ENCODE measurements around the gene LRP1B. TPM values are rescaled to one million over a fixed set of nuclear protein-coding genes. Genes with fewer than 3 reads are reported as not detected.
"Not testable (repeated sequence)": the region's sequence is repeated elsewhere in the genome, so short reads cannot be mapped to it uniquely, and the experiment has no call there.

Gene LRP1B
- total RNA-seq, 1 donor from 2014 or later = 8.8 TPM

DNA sequence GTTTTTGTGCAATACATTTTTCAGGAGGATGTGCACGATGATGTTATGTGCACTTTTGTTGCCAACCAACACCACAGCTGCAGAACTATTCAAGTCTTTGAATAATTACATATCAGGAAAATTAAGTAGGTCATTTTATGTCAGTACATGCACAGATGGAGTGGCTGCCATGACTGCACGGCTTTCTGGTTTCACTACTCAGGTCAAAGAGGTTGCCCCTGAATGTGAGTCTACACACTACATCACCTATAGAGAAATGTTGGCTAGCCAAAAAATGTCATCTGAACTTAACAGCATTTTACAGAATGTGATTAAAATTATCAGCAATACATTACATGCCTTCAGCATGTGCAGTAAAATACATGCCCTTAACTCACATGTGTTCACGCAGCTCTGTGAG is 1713.3 kb downstream of the LRP1B start:
- intact Hi-C loops (cut with DNase I) = no loop called here
- Histone ChIP-seq H3K9me3 (no peaks in the 10 kb centered on the region), H3K4me1 (no peaks in the 10 kb centered on the region), H3K27ac (no peak overlapping the region), H3K27me3 (no peaks in the 10 kb centered on the region), H3K4me3 (no peak overlapping the region), H3K36me3 (no peaks in the 10 kb centered on the region)
- DNase-seq (ENCODE audit: extremely low spot score in 2 of 2) = no peak
- TF ChIP-seq, protein P1, sequence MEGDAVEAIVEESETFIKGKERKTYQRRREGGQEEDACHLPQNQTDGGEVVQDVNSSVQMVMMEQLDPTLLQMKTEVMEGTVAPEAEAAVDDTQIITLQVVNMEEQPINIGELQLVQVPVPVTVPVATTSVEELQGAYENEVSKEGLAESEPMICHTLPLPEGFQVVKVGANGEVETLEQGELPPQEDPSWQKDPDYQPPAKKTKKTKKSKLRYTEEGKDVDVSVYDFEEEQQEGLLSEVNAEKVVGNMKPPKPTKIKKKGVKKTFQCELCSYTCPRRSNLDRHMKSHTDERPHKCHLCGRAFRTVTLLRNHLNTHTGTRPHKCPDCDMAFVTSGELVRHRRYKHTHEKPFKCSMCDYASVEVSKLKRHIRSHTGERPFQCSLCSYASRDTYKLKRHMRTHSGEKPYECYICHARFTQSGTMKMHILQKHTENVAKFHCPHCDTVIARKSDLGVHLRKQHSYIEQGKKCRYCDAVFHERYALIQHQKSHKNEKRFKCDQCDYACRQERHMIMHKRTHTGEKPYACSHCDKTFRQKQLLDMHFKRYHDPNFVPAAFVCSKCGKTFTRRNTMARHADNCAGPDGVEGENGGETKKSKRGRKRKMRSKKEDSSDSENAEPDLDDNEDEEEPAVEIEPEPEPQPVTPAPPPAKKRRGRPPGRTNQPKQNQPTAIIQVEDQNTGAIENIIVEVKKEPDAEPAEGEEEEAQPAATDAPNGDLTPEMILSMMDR (IDR thresholded peaks at IDR 0.05) = no peak
- TF ChIP-seq POLR2A (IDR thresholded peaks at IDR 0.05) (no peak), POLR2AphosphoS5 (IDR thresholded peaks at IDR 0.05; ENCODE audit: insufficient read depth in 1 of 2, low read depth in 1 of 2) (no peak)

DNA sequence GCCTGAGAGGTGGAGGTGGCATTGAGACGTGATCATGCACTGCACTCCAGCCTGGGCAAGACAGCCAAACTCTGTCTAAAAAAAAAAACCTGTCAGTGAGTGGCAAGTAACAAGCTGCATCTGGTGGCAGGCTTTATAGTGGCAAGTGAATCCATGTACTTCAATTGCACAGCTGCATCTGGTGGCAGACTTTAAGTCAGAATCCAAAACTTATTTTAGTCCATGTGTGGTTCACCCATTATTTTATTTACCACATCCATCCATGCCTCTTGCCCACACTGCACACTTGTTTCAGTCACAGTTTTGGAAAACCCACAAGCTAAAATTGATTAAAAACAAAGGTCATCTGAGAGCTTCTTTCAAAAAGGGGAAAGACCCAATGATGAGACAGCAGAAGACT is 1714.2 kb downstream of the LRP1B start:
- no peaks in the 10 kb centered on the region for H3K36me3 ChIP-seq
- no peak for DNase-seq (ENCODE audit: extremely low spot score in 2 of 2)
- no peaks in the 10 kb centered on the region for H3K27me3 ChIP-seq
- H3K4me3 ChIP-seq = no peak overlapping the region
- H3K9me3 ChIP-seq = no peaks in the 10 kb centered on the region
- no peak overlapping the region for H3K27ac ChIP-seq
- TF ChIP-seq POLR2A (IDR thresholded peaks at IDR 0.05) (no peak), POLR2AphosphoS5 (IDR thresholded peaks at IDR 0.05; ENCODE audit: insufficient read depth in 1 of 2, low read depth in 1 of 2) (no peak)
- TF ChIP-seq, protein P1 (IDR thresholded peaks at IDR 0.05) = no peak
- H3K4me1 ChIP-seq = no peaks in the 10 kb centered on the region
- intact Hi-C loops (cut with DNase I) = no loop called here

DNA sequence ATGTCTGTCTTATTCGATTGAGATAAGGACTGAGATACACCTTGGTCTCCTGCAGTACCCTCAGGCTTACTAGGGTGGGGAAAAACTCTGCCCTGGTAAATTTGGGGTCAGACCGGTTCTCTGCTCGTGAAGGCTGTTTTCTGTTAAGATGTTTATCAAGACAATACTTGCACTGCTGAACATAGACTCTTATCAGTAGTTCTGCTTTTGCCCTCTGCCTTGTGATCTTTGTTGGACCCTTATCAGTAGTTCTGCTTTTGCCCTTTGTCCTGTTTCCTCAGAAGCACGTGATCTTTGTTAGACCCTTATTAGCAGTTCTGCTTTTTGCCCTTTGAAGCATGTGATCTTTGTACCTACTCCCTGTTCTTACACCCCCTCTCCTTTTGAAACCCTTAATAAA is 1715.8 kb downstream of the LRP1B start:
- intact Hi-C loops (cut with DNase I); H3K4me3 ChIP-seq; H3K27ac ChIP-seq; H3K4me1 ChIP-seq; H3K9me3 ChIP-seq; DNase-seq (ENCODE audit: extremely low spot score in 2 of 2); H3K36me3 ChIP-seq; H3K27me3 ChIP-seq: not testable (repeated sequence)

DNA sequence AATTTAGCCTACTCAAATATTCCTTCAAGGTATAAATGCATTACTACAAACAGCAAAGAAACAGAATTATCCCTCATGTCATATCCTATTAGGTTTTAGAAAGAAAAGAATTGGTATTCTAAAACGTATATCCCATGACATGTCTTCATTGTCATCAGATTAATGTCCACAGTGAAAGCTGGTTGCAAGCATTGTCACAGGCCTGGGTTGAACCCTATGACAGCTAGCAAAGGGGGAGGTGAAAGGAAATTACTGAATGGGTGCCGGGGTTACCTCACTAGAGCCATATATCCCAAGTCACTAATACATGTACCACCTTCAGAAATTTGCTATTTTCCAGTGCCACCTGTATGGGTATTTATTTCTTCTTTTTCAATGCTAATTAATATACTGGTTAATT is 1720.1 kb downstream of the LRP1B start:
- intact Hi-C loops (cut with DNase I) = no loop called here
- Histone ChIP-seq H3K36me3 (no peaks in the 10 kb centered on the region), H3K4me1 (no peaks in the 10 kb centered on the region), H3K4me3 (no peak overlapping the region), H3K27me3 (no peaks in the 10 kb centered on the region), H3K9me3 (no peaks in the 10 kb centered on the region), H3K27ac (no peak overlapping the region)
- no peak for DNase-seq (ENCODE audit: extremely low spot score in 2 of 2)
- TF ChIP-seq, protein P1 (IDR thresholded peaks at IDR 0.05) = no peak
- TF ChIP-seq POLR2A (IDR thresholded peaks at IDR 0.05) (no peak), POLR2AphosphoS5 (IDR thresholded peaks at IDR 0.05; ENCODE audit: insufficient read depth in 1 of 2, low read depth in 1 of 2) (no peak)

DNA sequence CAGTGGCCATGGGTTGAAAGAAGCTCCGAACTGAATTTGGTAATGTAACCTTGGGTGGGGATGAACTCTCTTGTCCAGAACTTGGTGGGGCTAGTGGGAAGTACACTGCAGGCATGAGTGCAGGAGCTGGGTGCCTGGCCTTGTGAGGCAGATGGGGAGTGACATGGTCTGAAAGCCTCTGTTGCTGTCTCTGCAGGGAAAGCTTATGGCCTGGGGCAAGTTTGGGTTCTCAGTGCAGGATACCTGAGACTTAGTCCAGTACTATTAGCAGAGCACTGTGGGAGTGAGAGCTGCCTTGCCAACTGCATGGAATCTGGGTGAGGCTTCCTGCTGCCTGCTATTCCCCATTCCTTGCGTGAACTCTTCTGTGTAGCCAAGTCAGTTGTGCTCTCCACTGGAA is 1729.8 kb downstream of the LRP1B start:
- no peak for TF ChIP-seq POLR2A (IDR thresholded peaks at IDR 0.05)
- TF ChIP-seq POLR2AphosphoS5 (IDR thresholded peaks at IDR 0.05; ENCODE audit: insufficient read depth in 1 of 2, low read depth in 1 of 2) = no peak
- TF ChIP-seq, protein P1 (IDR thresholded peaks at IDR 0.05) = no peak
- intact Hi-C loops (cut with DNase I) = no loop called here
- Histone ChIP-seq H3K4me3 (no peak overlapping the region), H3K27ac (no peak overlapping the region), H3K4me1 (no peaks in the 10 kb centered on the region), H3K9me3 (no peaks in the 10 kb centered on the region), H3K36me3 (no peaks in the 10 kb centered on the region), H3K27me3 (no peaks in the 10 kb centered on the region)
- no peak for DNase-seq (ENCODE audit: extremely low spot score in 2 of 2)

DNA sequence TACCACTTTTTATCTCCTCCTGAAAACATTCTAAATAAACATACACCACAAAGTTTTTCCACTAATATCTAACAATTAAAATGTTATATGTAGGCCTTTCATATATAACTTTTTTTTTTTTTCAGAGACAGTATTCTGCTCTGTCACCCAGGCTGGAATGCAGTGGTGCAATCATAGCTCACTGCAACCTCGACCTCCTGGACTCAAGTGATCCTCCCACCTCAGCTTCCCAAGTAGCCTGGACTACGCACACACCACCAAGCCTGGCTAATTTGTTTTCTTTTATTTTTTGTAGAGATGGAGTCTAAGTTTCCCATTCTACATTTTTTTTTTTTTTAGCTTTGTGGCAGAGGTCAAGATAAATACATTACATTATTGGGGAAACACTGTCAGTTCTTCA is 1738.0 kb downstream of the LRP1B start:
- Histone ChIP-seq H3K4me3 (no peak overlapping the region), H3K27me3 (no peaks in the 10 kb centered on the region), H3K4me1 (no peaks in the 10 kb centered on the region), H3K36me3 (no peaks in the 10 kb centered on the region), H3K9me3 (no peaks in the 10 kb centered on the region), H3K27ac (no peak overlapping the region)
- DNase-seq (ENCODE audit: extremely low spot score in 2 of 2) = no peak
- intact Hi-C loops (cut with DNase I) = no loop called here
- TF ChIP-seq POLR2A (IDR thresholded peaks at IDR 0.05) = no peak
- no peak for TF ChIP-seq POLR2AphosphoS5 (IDR thresholded peaks at IDR 0.05; ENCODE audit: insufficient read depth in 1 of 2, low read depth in 1 of 2)
- TF ChIP-seq, protein P1 (IDR thresholded peaks at IDR 0.05) = no peak

Data from vagina (tissue), 2 donors.